GM19025 (cell line): ENCODE data around the gene SERINC4.
A peak's percentile ranks its signal among the peaks of the same experiment; 100 is the strongest.
"Not testable (repeated sequence)": the region's sequence is repeated elsewhere in the genome, so short reads cannot be mapped to it uniquely, and the experiment has no call there.

Source experiments
- ATAC-seq: cut with Tn5 transposase; IDR thresholded peaks from one replicate; pipeline ENCODE4 v1.9.1; 2021; ENCODE audit warnings: mild to moderate bottlenecking, low read depth, moderate library complexity; ENCODE audit not compliant: unreplicated experiment

Gene SERINC4

DNA sequence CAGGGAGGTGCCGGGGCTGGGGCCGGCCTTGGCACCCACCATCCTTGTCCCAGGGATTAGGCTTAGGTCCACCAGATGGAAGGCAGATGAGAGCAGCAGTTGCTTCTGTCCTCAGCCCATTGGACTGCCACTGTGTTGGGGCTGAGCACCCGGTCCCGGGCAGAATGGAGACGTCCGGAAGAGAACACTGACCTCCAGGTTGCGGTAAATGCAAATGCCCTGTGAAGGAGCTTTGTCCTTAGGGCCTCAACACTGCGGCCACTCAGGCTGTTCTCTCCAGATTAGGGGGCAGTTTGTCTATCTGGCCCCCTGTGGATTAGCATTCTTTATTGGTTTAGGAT is at the start of gene SERINC4:
Gene SERINC4 (minus strand): TSS at position 276 of the 341 bp plus-strand sequence. CDS start 234 bp downstream, at position 42.
- ATAC-seq, result no peak

GRCh38 chr15:43845421-43845820 is 45.4 kb upstream of the SERINC4 start:
- no peak for ATAC-seq

DNA sequence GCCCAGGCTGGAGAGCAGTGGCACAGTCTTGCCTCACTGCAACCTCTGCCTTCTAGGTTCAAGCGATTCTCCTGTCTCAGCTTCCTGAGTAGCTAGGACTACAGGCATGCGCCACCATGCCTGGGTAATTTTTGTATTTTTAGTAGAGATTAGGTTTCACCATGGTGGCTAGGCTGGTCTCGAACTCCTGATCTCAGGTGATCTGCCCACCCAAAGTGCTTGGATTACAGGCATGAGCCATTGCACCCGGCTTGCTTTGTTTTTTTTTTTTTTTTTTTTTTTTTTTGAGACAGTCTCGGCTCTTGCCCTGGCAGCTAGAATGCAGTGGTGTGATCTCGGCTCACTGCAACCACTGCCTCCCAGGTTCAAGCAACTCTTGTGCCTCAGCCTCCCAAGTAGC is 32.5 kb upstream of the SERINC4 start:
- ATAC-seq, result not testable (repeated sequence)

- not testable (repeated sequence) for ATAC-seq
These were observed 31.6 kb upstream of the SERINC4 start for GRCh38 chr15:43831519-43832052.

- ATAC-seq, result not testable (repeated sequence)
These were observed 30.8 kb upstream of the SERINC4 start for GRCh38 chr15:43830691-43831275.

DNA sequence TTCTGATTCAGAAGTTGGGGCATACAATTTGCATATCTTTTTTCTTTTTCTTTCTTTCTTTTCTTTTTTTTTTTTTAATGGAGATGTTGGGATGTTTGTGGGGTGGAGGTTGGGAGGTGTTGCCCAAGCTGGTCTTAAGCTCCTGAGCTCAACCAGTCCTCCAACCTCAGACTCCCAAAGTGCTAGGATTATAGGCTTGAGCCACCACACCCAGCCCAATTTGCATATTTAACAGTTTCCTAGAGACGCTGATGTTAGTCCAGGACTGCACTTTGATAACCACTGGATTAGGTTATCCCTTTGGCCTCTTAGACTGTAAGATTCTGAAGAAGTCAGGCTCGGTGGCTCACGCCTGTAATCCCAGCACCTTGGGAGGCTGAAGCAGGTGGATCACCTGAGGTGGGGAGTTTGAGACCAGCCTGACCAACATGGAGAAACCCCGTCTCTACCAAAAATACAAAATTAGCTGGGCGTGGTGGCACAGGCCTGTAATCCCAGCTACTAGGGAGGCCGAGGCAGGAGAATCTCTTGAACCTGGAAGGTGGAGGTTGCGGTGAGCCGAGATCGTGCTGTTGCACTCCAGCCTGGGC is 30.0 kb upstream of the SERINC4 start:
- not testable (repeated sequence) for ATAC-seq

- ATAC-seq, result no peak
These were observed 28.1 kb upstream of the SERINC4 start for GRCh38 chr15:43828061-43828657.

DNA sequence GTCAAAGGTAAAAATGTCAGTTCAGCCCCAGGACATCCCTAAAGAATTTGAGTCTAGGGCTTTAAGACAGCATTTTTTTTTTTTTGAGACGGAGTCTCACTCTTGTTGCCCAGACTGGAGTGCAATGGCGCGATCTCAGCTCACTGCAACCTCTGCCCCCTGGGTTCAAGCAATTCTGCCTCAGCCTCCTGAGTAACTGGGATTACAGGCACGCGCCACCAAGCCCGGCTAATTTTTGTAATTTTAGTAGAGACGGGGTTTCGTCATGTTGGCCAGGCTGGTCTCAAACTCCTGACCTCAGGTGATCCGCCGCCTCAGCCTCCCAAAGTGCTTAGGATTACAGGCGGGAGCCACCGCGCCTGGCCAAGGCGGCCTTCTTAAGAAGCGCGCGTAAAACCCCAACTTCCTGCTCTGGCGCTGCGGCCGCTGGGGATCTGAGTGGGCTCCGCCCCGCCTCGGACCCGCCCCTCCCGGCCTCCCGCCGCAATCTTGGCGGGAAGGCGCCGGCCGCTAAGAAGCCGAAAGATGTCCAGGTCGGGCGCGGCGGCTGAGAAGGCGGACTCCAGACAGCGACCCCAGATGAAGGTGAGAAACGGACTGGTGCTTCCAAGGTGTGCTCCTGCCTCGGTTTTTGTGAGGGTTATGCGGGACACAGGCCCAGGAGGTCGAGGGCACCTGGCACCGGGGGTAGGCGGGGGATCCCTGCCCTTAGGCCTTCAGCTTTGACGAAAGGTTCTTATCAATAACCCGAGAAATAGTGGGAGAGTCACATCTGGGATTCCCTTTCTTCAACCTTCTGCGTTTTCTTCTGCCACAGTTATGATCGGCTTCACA is 26.7 kb upstream of the SERINC4 start, which contains the start of gene WDR76:
Gene WDR76 (plus strand): TSS at position 495 of the 834 bp plus-strand sequence. CDS start 31 bp downstream, at position 526.
- peak; percentile 62 for ATAC-seq

DNA sequence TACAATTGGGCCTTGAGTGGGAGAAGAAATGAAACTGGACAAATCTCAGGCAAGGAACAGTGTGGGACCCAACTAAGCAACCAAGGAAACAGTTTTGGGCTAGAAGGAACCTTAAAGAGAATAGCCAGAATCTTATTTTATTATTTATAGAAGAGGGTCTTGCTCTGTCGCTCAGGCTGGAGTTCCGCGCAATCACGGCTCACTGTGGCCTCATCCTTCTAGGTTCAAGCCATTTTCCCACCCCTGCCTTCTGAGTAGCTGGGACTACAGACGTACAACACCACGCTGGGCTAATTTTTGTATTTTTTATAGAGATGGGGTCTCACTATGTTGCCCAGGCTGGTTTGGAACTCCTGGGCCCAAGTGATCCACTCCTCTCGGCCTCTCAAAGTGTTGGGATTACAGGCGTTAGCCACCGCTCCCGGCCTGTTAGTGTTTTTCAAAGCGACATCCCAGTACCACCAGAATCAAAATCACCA is 26.0 kb upstream of the SERINC4 start:
- no peak for ATAC-seq

DNA sequence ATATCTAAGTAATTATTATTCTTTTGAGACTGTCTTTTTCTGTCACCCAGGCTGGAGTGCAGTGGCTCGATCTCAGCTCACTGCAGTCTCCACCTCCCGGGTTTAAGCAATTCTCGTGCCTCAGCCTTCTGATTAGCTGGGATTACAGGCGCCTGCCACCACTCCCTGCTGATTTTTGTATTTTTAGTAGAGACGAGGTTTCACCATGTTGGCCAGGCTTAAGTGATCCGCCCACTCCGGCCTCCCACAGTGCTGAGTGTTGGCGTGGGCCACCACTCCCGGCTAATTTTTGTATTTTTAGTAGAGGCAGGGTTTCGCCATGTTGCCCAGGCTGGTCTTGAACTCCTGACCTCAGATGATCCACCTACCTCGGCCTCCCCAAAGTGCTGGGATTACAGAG is 25.3 kb upstream of the SERINC4 start:
- ATAC-seq, result not testable (repeated sequence)

GRCh38 chr15:43824302-43825246 is 24.6 kb upstream of the SERINC4 start, which contains the start of gene MFAP1:
Gene MFAP1, minus strand, starts transcription at chr15:43824690. Its CDS starts 121 bp downstream, at chr15:43824569.
- ATAC-seq, result peak; percentile 62

DNA sequence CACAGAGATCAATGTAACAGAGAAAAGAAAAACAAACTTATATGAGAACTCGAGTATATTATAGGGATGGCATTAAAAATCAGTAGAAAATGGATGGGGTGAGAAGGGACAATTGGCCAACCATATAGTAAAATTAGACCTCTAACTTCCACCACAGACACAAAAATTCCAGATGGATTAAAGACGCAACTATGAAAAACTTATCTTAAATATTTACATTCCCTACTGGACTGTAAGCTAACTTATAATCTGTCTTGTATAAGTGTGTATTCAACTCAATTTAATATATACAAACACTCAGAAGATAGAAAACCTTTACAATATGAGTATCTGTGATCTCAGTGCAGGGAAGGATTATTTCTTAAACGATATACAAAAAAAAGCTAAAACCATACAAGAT is 21.5 kb upstream of the SERINC4 start:
- ATAC-seq, result no peak

DNA sequence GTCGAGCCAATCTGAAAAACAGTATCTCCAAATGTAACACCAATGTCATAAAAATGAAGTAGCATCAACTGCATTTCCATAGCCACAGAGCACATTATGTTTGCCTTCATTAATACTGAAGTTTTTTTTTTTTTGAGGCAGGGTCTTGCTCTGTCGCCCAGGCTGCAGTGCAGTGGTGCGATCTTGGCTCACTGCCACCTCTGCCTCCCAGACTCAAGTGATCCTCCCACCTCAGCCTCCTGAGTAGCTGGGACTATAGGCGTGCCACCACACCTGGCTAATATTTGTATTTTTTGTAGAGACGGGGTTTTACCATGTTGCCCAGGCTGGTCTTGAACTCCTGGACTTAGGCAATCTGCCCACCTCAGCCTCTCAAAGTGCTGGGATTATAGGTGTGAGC is 15.0 kb upstream of the SERINC4 start:
- ATAC-seq, result not testable (repeated sequence)

- no peak for ATAC-seq
These were observed 9.1 kb upstream of the SERINC4 start for GRCh38 chr15:43808960-43809678.

DNA sequence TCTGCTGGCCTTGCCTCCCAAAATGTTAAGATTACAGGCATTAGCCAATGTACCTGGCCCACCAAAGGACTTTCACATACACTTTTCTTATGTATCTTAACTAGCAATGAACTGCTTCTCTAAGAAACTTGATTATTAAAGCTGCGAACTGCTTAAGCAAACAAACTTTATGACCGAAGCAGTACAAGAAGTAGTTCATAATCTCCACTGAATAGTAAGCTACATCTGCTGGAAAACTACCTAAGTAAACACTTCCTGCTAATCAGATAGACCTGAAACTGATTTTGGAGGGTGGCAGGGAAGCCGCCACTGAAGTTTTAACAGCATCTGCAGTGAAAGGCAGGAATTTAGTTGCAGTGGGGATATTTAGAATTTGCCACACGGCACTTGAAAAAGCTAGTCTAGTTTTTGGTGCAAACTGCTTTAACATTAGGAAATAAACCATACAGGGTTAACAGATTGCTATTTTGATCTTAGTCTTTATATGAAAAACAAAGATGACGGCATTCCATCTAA is 8.5 kb upstream of the SERINC4 start:
- no peak for ATAC-seq

DNA sequence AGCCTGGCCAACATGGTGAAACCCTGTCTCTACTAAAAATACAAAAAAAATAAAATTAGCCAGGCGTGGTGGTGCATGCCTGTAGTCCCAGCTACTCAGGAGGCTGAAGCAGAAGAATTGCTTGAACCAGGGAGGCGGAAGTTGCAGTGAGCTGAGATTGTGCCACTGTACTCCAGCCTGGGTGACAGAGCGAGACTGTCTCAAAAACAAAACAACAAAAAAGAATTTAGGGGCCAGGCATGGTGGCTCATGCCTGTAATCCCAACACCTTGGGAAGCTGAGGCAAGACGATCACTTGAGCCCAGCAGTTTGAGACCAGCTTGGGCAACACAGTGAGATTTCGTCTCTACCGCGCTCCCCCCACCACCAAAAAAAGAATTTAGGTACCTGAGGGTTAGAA is 2.7 kb upstream of the SERINC4 start:
- not testable (repeated sequence) for ATAC-seq

GRCh38 chr15:43800286-43801141 is 494 bp upstream of the SERINC4 start, which contains the start of gene HYPK:
Gene HYPK, plus strand, starts transcription at chr15:43800599. Its CDS starts 24 bp downstream, at chr15:43800623.
- peak; percentile 89 for ATAC-seq
